ENCODE measurements around the gene LRRC30. TPM values are rescaled to one million over a fixed set of nuclear protein-coding genes. Genes with fewer than 3 reads are reported as not detected.
A peak's percentile ranks its signal among the peaks of the same experiment; 100 is the strongest.

Gene LRRC30
- total and polyA plus RNA-seq, 11 donors: not detected

- ATAC-seq (peak; percentile 64 to 91 (median 90)), DNase-seq (peak in 4 of 5 donors; percentile 40 to 49 (median 42))
- no peaks in the 10 kb centered on the region for H3K4me1 ChIP-seq
- H3K9me3 ChIP-seq: no peaks in the 10 kb centered on the region
- no peaks in the 10 kb centered on the region for H3K27me3 ChIP-seq
- no peak overlapping the region for H3K27ac ChIP-seq
- TF ChIP-seq CTCF (IDR thresholded peaks at IDR 0.05): peak; percentile 62 to 79 (median 72)
- no peak for TF ChIP-seq POLR2A (IDR thresholded peaks at IDR 0.05)
- no peaks in the 10 kb centered on the region for H3K36me3 ChIP-seq
- no peak overlapping the region for H3K4me3 ChIP-seq
- intact Hi-C loops (cut with DNase I): loop anchor here in 3 of 10 donors (2.0 to 10.0 kb wide), 5 partner anchors 41 to 1263 kb away; partner anchors contain the start of gene PTPRM (in 1 of the 3)
- 48 to 54% (median 52%) methylated on average over 5 of the region's 5 CpGs for WGBS, 4 donors
Observed at GRCh38 chr18:7221424-7222155, 9.3 kb upstream of the LRRC30 start.

- no peak for ATAC-seq
- TF ChIP-seq POLR2A (IDR thresholded peaks at IDR 0.05) (no peak), CTCF (IDR thresholded peaks at IDR 0.05) (no peak)
- Histone ChIP-seq H3K4me3 (no peak overlapping the region), H3K4me1 (peaks cover 0 to 3% (median 0%) of the 10 kb centered on the region in 12 donors), H3K36me3 (no peaks in the 10 kb centered on the region), H3K27ac (no peak overlapping the region), H3K9me3 (no peaks in the 10 kb centered on the region), H3K27me3 (no peaks in the 10 kb centered on the region)
- DNase-seq: no peak
- intact Hi-C loops (cut with DNase I): loop anchor here in 3 of 10 donors (5.0 to 10.0 kb wide), 4 partner anchors 38 to 1261 kb away; no protein-coding TSS in a partner anchor
- 82 to 93% (median 90%) methylated on average over 3 of the region's 3 CpGs for WGBS, 4 donors
Observed at GRCh38 chr18:7224198-7224597, 6.7 kb upstream of the LRRC30 start.

GRCh38 chr18:7232218-7232617 is 1.3 kb downstream of the LRRC30 start:
- Histone ChIP-seq H3K27ac (no peak overlapping the region), H3K36me3 (no peaks in the 10 kb centered on the region), H3K4me1 (peaks cover 0 to 41% (median 9%) of the 10 kb centered on the region in 12 donors), H3K4me3 (no peak overlapping the region), H3K9me3 (no peaks in the 10 kb centered on the region), H3K27me3 (no peaks in the 10 kb centered on the region)
- intact Hi-C loops (cut with DNase I): no loop called here
- TF ChIP-seq POLR2A (IDR thresholded peaks at IDR 0.05) (no peak), CTCF (IDR thresholded peaks at IDR 0.05) (no peak)
- ATAC-seq (no peak), DNase-seq (no peak)
- WGBS, 4 donors: 93 to 97% (median 93%) methylated on average over 3 of the region's 3 CpGs

- 74 to 82% (median 79%) methylated on average over 8 of the region's 8 CpGs for WGBS, 4 donors
- peak overlapping the region in 10 of 12 donors; percentile 23 to 87 (median 64) for H3K27ac ChIP-seq
Observed at GRCh38 chr18:7233134-7233810, 2.4 kb downstream of the LRRC30 start.

More at GRCh38 chr18:7233134-7233810, 2.4 kb downstream of the LRRC30 start:
- ATAC-seq (peak in 1 of 4 donors; percentile 3), DNase-seq (no peak)
- peaks cover 0 to 50% (median 11%) of the 10 kb centered on the region in 12 donors for H3K4me1 ChIP-seq
- TF ChIP-seq POLR2A (IDR thresholded peaks at IDR 0.05) (no peak), CTCF (IDR thresholded peaks at IDR 0.05) (no peak)
- H3K4me3 ChIP-seq: no peak overlapping the region
- no peaks in the 10 kb centered on the region for H3K27me3 ChIP-seq
- no peaks in the 10 kb centered on the region for H3K9me3 ChIP-seq
- intact Hi-C loops (cut with DNase I): no loop called here
- H3K36me3 ChIP-seq: no peaks in the 10 kb centered on the region
